K562 (cell line): ENCODE data around the gene GALNT18. TPM values are rescaled to one million over a fixed set of nuclear protein-coding genes. Genes with fewer than 3 reads are reported as not detected.

ENCODE experiments used
- ATAC-seq: fragments of 200-7000 bp; cut with Tn5 transposase; 3 replicates; pipeline ENCODE4 v1.9.1; 2020; ENCODE audit warnings: moderate library complexity
- BruUV-seq: library from RNA; stranded (reverse); fragments of 400-500 nt; replicated peaks from 2 replicates; lab custom pipeline; 2021; lab: Mats Ljungman, UMichigan
- CTCF ChIA-PET: fragments of 300-600 bp; formaldehyde crosslinking; extraction: SDS; loops from one replicate; lab custom pipeline; 2021; ENCODE audit warnings: low intra/inter-chr PET ratio; lab: Yijun Ruan, JAX
- POLR2A ChIA-PET: fragments of 300-600, 350-650 bp; sonication (Branson Sonifier 250); formaldehyde crosslinking; extraction: SDS; loops from one replicate; lab custom pipeline; 2021; ENCODE audit warnings: antibody characterized with exemption, inconsistent platforms; lab: Yijun Ruan, JAX
- DNase-seq, 4 experiments: peaks; one replicate each; pipeline versions ENCODE4 v3.0.0 to v3.0.0-alpha.2; 2011 to 2018; ENCODE audit warnings: low spot score in 3 of 4, mixed read lengths in 3 of 4; ENCODE audit errors: extremely low read depth in 1 of 4
- FAIRE-seq: peaks from 2 replicates; lab custom pipeline; 2011; peaks lifted over from hg19 to GRCh38; lab: Jason Lieb, UNC
- H2AFZ ChIP-seq: 2 replicates; pipeline ENCODE4 v1.6.0; 2011; ENCODE audit warnings: low read depth, low read length, control low read depth, inconsistent platforms
- H3K27ac ChIP-seq: fragments of 200-600 bp; 3 replicates; pipeline ENCODE4 v1.8.0; 2011; ENCODE audit warnings: low read depth, mild to moderate bottlenecking, control low read depth, inconsistent platforms, low read length, moderate library complexity, mixed read lengths; ENCODE audit errors: extremely low read depth
- H3K27me3 ChIP-seq, 2 experiments: fragments of 300-600 bp in 1 of 2; 2 replicates in 1 of 2; 3 replicates in 1 of 2; pipeline versions ENCODE4 v1.6.0 to v1.8.0; 2011; ENCODE audit warnings: inconsistent platforms in 2 of 2, low read length in 2 of 2, mild to moderate bottlenecking in 1 of 2, mixed read lengths in 1 of 2, moderate library complexity in 1 of 2; ENCODE audit not compliant: control insufficient read depth in 2 of 2, insufficient read depth in 2 of 2
- H3K36me3 ChIP-seq: fragments of 300-600 bp; 3 replicates; pipeline ENCODE4 v1.8.0; 2011; ENCODE audit warnings: mild to moderate bottlenecking, low read length, inconsistent platforms; ENCODE audit not compliant: control insufficient read depth, insufficient read depth
- H3K4me1 ChIP-seq, 2 experiments: fragments of 200-600 bp in 1 of 2; replicated peaks in 1 of 2; 2 replicates in 1 of 2; 3 replicates in 1 of 2; pipeline versions ENCODE4 v1.5.1 to v1.8.0; 2011; ENCODE audit warnings: inconsistent platforms in 2 of 2, low read length in 2 of 2, mild to moderate bottlenecking in 1 of 2, mixed read lengths in 1 of 2, moderate library complexity in 1 of 2; ENCODE audit not compliant: control insufficient read depth in 2 of 2, insufficient read depth in 2 of 2
- H3K4me2 ChIP-seq: 2 replicates; pipeline ENCODE4 v1.6.1; 2011; ENCODE audit warnings: low read length, control low read depth, inconsistent platforms, mixed read lengths; ENCODE audit not compliant: insufficient read depth
- H3K4me3 ChIP-seq: fragments of 200-600 bp; sonication (generic), shearing (Covaris generic); 2 replicates; pipeline ENCODE4 v1.5.1; 2016; ENCODE audit warnings: control low read depth, inconsistent platforms
- H3K79me2 ChIP-seq: fragments of 200-600 bp; 3 replicates; pipeline ENCODE4 v1.8.0; 2011; ENCODE audit warnings: low read length, inconsistent platforms; ENCODE audit not compliant: control insufficient read depth, insufficient read depth
- H3K9ac ChIP-seq, 2 experiments: 2 replicates each; pipeline versions ENCODE4 v1.6.0 to v1.6.1; 2011; ENCODE audit warnings: low read depth in 2 of 2, low read length in 2 of 2, control low read depth in 1 of 2, inconsistent platforms in 1 of 2, mild to moderate bottlenecking in 1 of 2, mixed read lengths in 1 of 2; ENCODE audit not compliant: insufficient read depth in 1 of 2
- H3K9me1 ChIP-seq: one replicate; pipeline ENCODE4 v1.6.0; 2011; ENCODE audit warnings: inconsistent platforms, mild to moderate bottlenecking, low read length, moderate library complexity; ENCODE audit not compliant: control insufficient read depth, insufficient read depth
- H3K9me3 ChIP-seq: replicated peaks from 2 replicates; pipeline ENCODE4 v1.5.1; 2011; ENCODE audit warnings: low read depth, low read length, inconsistent platforms; ENCODE audit not compliant: control insufficient read depth, insufficient read depth
- H4K20me1 ChIP-seq: replicated peaks from 2 replicates; pipeline ENCODE4 v1.6.1; 2011; ENCODE audit warnings: low read length, inconsistent platforms, mixed read lengths; ENCODE audit not compliant: control insufficient read depth, insufficient read depth
- ARID2 ChIP-seq: fragments of 450-650 bp; IDR thresholded peaks from 2 replicates; pipeline ENCODE4 v1.6.1; 2017; ENCODE audit warnings: antibody characterized with exemption, mild to moderate bottlenecking
- CEBPG ChIP-seq, 3 experiments: fragments of 200-800 bp in 1 of 3; sonication (Bioruptor generic) in 1 of 3; sonication (generic) in 1 of 3; formaldehyde crosslinking in 1 of 3; IDR thresholded peaks in 2 of 3; conservative IDR thresholded peaks in 1 of 3; 2 replicates each; pipeline versions ENCODE4 v1.6.1 to v1.8.0; 2016 to 2022; ENCODE audit warnings: missing compliant biosample characterization in 2 of 3, missing genetic modification characterization in 2 of 3, mild to moderate bottlenecking in 1 of 3, missing genetic modification reagents in 1 of 3
- ID3 ChIP-seq, 2 experiments: fragments of 250-450 bp in 1 of 2; fragments of 450-650 bp in 1 of 2; sonication (Bioruptor Pico) in 1 of 2; IDR thresholded peaks; 2 replicates each; pipeline versions ENCODE4 v1.6.1 to v1.8.0; 2016 to 2021; ENCODE audit warnings: mild to moderate bottlenecking in 2 of 2, moderate library complexity in 2 of 2, missing compliant biosample characterization in 1 of 2, missing genetic modification characterization in 1 of 2
- MBD1 ChIP-seq: fragments of 250-450 bp; sonication (Bioruptor Pico); IDR thresholded peaks from 2 replicates; pipeline ENCODE4 v1.8.0; 2022; ENCODE audit warnings: inconsistent platforms
- RERE ChIP-seq: sonication (generic); formaldehyde crosslinking; IDR thresholded peaks from 2 replicates; pipeline ENCODE4 v1.8.0; 2023; ENCODE audit warnings: missing genetic modification reagents, mild to moderate bottlenecking, borderline replicate concordance
- SUPT5H ChIP-seq: fragments of 450-650 bp; IDR thresholded peaks from 2 replicates; pipeline ENCODE4 v1.6.1; 2016
- TCF3 ChIP-seq: sonication (generic); formaldehyde crosslinking; IDR thresholded peaks from 2 replicates; pipeline ENCODE4 v1.4.0; 2020; ENCODE audit warnings: mild to moderate bottlenecking, missing genetic modification reagents
- USF1 ChIP-seq: sonication (generic); formaldehyde crosslinking; IDR thresholded peaks from 2 replicates; pipeline ENCODE4 v1.9.0; 2022; ENCODE audit warnings: mild to moderate bottlenecking, missing genetic modification reagents
- ZNF668 ChIP-seq: fragments of 250-450 bp; sonication (Bioruptor Pico); IDR thresholded peaks from 2 replicates; pipeline ENCODE4 v1.8.0; 2022; ENCODE audit warnings: mild to moderate bottlenecking, inconsistent platforms
- ZNF717 ChIP-seq: fragments of 250-450 bp; sonication (Bioruptor Pico); IDR thresholded peaks from 2 replicates; pipeline ENCODE4 v1.5.0; 2021
- ZNF77 ChIP-seq: fragments of 250-450 bp; sonication (Bioruptor Pico); IDR thresholded peaks from 2 replicates; pipeline ENCODE4 v1.5.0; 2020
- ZNF778 ChIP-seq: fragments of 450-650 bp; formaldehyde crosslinking; IDR thresholded peaks from 2 replicates; pipeline ENCODE4 v1.4.0; 2020; ENCODE audit warnings: mild to moderate bottlenecking, moderate library complexity
- WGBS: fragments of 100-300 bp; shearing (Covaris generic); methylation state at CpG from one replicate; pipeline ENCODE4 v1.1.6; 2016; ENCODE audit warnings: low coverage, mixed read lengths; ENCODE audit not compliant: insufficient coverage; ENCODE audit errors: missing lambda C conversion rate; 5-methylcytosine and 5-hydroxymethylcytosine counted together
- in situ Hi-C: fragments of 300-500 bp; cut with MboI; formaldehyde crosslinking; loops from 4 replicates; pipeline ENCODE4 v1.15.0; 2018; ENCODE audit warnings: inconsistent platforms, mixed read lengths
- intact Hi-C: fragments of 100-400 bp; cut with micrococcal nuclease; formaldehyde crosslinking; loops from 2 replicates; pipeline ENCODE4 v1.14.2; 2022
- polyA plus RNA-seq, 8 experiments: library from polyadenylated mRNA; depleted of rRNA in 4 of 8; stranded (reverse) in 5 of 8; unstranded in 3 of 8; fragments of >200 nt; fragmentation: Nextera tagmentation in 2 of 8; fragmentation: Illumina TruSeq in 1 of 8; extraction: Ambion mirVana in 2 of 8; extraction: Trizol in 1 of 8; gene quantifications; 2 replicates each; pipeline versions ENCODE4 v1.2.1 to v1.2.3, GENCODE V29; 2011 to 2014; ENCODE audit warnings: inconsistent platforms in 1 of 8, missing spikeins in 1 of 8
- total RNA-seq, 7 experiments: library from RNA; depleted of rRNA in 6 of 7; stranded (reverse); fragments of >200 nt in 6 of 7; fragmentation: Illumina TruSeq in 2 of 7; extraction: Trizol in 2 of 7; gene quantifications; 2 replicates each; pipeline versions ENCODE4 v1.2.1 to v1.2.3, GENCODE V29; 2011 to 2021; ENCODE audit warnings: low replicate concordance in 1 of 7

GALNT18 gene
- total and polyA plus RNA-seq, 9 of the 15 experiments (the other 6 are each of a cell fraction or from before 2014, with no cell fraction given), result not detected

- TF ChIP-seq RERE (CRISPR knock-in tag) (no peak), CEBPG (CRISPR knock-in tag; IDR thresholded peaks at IDR 0.05) (no peak), CEBPG (tag; conservative IDR thresholded peaks at IDR 0.05 in 1 of 2, IDR thresholded peaks at IDR 0.05 in 1 of 2) (peak; percentile 11 to 61; a peak in 2 of 4 replicates)
Observed at GRCh38 chr11:11250470-11250869, 371.3 kb downstream of the GALNT18 start (continued).

- no peak for DNase-seq
- TF ChIP-seq USF1 (no peak), ZNF668 (CRISPR knock-in tag) (no peak), ZNF778 (CRISPR knock-in tag) (no peak), ARID2 (no peak), SUPT5H (no peak), ZNF717 (CRISPR knock-in tag) (no peak), MBD1 (CRISPR knock-in tag) (no peak), ZNF77 (no peak), TCF3 (CRISPR knock-in tag) (no peak), ID3 (CRISPR knock-in tag; IDR thresholded peaks at IDR 0.05) (no peak), ID3 (tag; IDR thresholded peaks at IDR 0.05) (no peak)
- FAIRE-seq, result no peak
- H4K20me1 ChIP-seq, result no peaks in the 10 kb centered on the region
- no peak overlapping the region for H3K27ac ChIP-seq
- no peaks in the 10 kb centered on the region for H3K79me2 ChIP-seq
- H3K9me3 ChIP-seq, result no peaks in the 10 kb centered on the region
- no peak overlapping the region for H3K9ac ChIP-seq
- no peak overlapping the region for H3K4me3 ChIP-seq
- ChIA-PET CTCF (no interaction called here), POLR2A (no interaction called here)
- H2AFZ ChIP-seq, result no peak overlapping the region
- H3K4me2 ChIP-seq, result no peak overlapping the region
- ATAC-seq, result no peak
- WGBS, result 0% methylated on average over 2 of the region's 2 CpGs
- intact Hi-C loops (no loop called here), in situ Hi-C loops (no loop called here)
- H3K4me1 ChIP-seq, result no peaks in the 10 kb centered on the region
- peaks cover 0 to 11% of the 10 kb centered on the region in 2 experiments; a peak in 2 of 5 replicates for H3K27me3 ChIP-seq
- no peaks in the 10 kb centered on the region for H3K36me3 ChIP-seq
- H3K9me1 ChIP-seq, result no peaks in the 10 kb centered on the region
- BruUV-seq, result no TSS peak
Observed at GRCh38 chr11:11247576-11247975, 374.2 kb downstream of the GALNT18 start.
